SHP77 treated with DMSO at 0.1 percent for 48 hours (cell line): ENCODE results near the gene GRIP2.

Source experiments
- DNase-seq: peaks from one replicate; lab custom pipeline; 2025; lab: John Stamatoyannopoulos, UW

The GRIP2 gene

DNA sequence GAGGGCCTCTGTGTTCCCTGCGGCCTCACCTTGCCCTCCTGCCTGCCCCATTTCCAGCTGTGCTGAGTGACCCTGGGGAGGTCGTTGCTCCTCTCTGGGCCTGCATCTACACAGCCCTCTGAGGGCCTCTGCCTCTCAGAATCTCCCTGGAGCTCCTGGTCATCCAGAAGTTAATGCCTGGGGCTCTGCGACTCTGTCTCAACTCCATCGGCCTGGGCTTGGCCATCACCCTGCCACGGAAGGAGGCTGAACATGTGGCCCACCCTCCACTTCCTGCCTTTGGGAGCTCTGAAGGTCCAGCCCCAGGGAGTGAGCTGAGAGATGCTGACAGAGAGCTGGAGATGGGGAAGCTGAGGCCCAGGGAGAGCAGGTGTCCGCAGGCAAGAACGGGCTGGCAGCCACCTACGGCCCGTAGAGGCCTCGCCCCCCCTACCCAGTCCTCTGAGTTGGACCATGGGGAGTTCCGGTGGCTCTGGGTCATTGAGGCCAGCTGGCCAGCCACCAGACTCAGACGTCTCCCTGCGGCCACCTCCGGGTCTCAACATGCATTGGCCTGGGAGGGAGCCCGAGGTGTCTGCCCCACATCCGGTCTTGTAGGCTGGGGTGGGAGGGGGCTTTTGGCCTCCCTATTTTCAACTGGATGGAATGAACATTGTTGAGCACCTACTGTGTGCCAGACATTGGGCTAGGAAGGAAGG lies 34.2 kb downstream of the GRIP2 start:
- no peak for DNase-seq

DNA sequence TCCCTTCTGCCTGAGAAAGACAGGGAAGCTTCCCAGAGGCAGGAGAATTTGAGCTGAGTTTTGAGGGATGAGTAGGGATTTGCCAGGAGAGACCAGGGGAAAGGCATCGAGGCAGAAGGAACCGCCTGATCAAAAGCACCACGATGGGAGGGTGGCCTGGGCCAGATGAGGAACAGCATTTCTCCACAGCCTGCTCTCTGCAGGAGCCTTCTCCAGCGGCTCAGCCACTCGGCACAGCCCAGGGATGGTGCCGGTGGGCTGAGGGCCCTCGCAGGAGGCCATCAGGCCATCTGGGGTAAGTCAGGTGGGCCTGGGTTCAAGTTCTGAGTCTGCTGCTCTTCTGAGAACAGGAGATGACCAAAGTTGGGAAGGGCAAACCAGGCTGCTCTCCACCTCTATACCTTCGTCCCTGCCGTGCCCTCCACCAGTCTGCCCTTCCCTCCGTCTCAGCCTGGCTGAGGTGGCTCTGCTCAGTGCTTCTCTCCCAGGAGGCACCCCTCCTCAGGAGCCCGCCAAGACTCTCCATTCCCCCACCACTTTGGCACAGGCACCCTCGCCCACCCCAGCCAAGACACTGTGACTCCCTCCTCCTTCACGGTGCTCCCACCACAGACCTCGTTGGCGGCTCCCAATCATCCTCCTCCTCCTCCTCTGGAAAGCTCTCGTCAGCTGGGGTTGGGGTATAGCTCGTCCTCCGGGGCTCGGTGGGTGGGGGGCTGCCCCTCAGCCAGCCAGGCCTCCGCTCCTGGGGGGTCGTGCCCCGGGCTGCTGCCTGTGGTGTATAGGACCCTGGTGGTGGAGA lies 34.9 kb downstream of the GRIP2 start:
- DNase-seq = no peak

DNA sequence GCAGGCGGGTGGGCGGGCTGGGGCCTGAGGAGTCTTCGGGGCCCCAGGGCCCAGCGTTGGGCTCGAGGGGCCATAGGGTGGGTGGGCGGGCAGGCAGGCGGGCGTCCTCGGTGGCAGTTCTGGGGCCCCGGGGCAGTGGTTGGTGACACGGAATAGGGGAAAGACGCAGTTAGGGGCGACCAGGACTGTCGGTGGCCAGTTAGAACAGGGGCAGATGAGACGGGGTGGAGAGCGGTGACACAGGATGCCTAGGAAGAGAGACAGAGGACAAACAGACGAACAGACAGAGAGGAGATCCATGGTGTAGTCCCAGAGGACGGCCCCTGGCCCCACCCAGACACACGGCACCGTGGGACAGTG lies 36.5 kb downstream of the GRIP2 start:
- no peak for DNase-seq

DNA sequence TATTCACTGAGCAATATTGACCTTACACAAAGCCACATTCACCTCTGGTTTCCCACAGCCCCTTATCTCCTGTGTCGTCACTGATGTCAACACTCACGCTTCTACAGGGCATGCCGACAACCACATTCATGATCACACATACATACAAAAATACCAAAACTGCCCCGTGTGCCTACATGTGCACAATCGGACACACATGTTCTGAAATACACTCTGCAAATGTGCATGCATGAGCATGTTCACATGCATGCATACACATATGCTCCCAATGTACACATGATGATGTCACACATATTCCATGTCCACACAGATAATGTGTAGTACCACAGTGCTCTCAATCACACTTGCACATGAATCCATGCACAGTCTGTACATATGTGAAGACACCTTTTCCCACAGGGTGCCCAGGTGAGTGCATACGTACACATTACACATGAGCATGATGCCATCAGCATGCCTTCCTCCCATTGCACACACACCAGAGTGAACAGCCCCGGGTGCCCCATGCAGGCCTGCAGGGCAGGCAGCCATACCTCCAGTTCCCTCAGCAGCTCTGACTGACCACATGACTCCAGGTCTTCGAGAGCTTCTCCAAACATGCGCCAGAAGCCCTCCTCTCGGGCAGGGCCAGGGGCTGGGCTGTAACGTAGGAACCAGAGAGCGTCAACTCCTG lies 37.0 kb downstream of the GRIP2 start:
- DNase-seq = no peak

DNA sequence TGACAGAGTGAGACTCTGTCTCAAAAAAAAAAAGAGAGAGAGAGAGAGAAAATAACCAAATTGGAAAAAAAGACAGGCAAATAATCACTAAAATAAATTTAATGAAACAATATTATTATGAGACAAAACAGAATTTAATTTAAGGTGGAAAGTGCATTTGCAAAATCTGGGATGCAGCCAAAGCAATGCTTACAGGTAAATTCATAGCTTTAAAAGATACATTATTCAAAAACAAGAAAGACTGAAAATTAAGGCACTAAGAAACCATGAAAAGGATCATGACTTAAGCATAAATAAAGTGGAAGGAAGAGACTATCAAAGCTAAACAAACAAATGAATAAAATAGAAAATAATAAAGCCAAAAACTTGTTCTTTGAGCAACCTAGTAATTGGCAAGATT lies 37.7 kb downstream of the GRIP2 start:
- DNase-seq = no peak

DNA sequence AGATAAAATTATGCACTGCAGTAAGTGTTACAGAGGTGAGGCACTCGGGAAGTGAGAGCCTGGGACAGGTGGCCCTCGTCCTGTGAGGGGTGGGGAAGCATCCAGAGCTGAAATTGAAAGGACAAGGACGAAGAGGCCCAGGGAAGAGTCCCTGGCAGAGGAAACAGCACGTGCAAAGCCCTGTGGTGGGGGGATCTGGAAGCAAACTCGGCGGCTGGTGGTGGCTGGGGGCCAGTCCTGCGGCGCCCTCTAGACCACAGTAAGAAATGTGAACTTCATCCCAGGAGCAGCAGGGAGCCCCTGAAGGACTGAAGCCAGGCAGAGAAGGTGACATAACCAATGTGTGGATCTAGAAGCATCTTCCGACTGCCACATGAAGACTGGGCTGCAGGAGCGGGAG lies 42.8 kb downstream of the GRIP2 start:
- no peak for DNase-seq

DNA sequence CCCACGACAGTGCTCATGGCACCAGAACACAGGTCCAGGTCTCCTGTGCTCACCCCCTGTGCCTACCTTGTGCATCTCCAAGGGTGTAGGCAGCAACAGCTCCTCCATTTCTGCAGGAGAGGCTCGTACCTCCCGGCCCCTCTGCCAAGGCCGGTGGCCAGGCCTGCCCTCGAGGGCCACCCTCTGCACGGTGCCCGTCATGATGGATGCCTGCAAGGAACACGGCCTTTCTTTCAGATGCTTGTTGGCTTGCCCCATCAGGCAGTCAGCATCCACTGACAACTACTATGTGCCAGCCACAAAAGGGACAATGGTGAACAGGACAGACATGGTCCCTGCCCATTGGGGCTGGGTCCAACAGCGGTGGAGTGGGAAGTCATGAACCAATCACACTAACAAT lies 43.8 kb downstream of the GRIP2 start:
- DNase-seq = no peak

DNA sequence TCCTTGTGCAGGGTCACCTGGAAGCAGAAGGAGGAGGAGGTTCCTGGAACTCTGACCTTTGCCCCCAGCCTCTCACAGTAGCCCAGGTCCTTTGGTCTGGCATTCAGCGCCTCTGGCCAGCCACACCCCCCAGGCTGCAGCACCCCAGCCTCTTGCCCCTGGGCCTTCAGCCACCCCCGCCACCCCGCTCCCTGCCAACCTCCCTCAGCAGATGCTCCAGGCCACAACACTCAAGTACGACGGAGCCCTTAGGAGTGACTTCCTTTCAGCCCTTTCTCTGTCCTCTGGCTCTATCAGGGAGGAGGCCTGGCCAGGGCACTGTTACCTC lies 45.2 kb downstream of the GRIP2 start:
- DNase-seq = no peak

DNA sequence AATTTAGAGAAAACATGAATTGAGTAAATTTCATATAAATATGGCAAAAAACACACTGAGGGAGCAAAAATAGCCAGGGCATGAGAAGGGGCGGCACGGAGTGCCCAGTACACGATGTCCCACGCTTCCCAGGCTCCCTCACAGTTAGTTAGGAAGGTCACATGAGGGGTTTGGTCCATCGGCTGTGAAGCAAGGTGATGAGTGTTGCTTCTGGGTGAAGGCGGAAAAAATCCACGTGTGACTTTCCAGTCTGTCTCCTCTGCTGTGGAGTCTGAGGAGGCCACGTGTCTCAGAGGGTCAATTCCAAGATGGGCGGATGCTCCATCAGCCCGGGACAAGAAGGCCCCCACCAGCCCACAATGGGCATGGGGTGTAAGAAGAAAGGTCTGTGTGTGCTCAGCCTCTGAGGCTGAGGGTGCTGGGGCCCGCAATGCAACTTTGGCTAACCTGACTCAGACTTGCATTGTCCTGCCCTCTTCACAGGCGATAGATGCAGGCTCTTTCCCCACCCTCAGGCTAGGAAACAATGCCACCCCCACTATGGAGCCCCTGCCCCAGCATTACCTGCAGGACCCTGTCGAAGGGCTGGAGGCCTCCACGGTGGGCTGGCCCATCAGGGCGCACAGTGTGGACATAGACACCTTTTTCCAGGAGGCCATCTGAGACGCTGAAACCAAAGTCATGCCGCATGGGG lies 45.7 kb downstream of the GRIP2 start:
- no peak for DNase-seq

DNA sequence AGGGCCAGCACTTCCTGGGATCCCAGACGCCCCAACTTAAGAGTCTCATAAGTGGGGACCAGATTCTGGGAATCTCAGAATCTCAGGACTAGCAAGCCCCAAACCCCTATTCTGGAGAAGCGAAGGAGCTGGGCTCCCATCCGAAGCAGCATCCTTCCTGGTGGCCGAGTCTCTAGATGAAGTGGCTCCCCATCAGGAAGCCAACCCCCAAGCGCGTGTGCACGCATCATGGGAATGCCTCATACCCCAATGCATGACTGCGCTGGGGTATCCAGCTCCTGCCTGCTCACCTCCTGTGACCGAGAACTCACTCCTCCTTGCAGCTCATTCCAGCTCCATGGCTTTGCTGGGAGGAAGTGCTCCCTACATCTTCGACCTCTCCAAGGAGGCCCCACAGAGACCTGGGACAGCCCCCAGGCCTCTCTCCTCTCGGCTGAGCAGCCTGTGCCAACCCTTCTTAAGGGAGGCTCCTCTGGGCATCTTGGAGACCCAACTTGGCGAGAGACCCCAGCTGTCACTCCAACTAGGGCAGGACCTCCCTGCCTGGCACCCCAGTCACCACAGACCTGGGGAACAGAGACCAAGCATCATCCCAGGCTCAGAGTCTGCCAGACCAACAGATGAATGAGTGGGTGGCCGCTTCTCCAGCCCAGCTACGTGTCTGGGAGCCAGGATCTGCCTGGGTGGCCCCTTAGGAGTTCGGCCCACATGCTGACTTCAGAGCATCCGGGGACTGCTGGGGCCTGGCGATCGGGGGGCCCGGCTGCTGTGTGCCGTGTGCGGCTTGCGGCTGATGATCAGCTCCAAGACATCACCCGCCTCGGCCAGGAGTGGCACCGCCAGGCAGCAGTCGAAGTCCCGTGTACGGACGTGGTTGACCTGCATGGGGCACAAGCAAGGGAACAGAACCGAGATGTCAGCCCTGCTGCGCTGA lies 46.9 kb downstream of the GRIP2 start:
- no peak for DNase-seq

DNA sequence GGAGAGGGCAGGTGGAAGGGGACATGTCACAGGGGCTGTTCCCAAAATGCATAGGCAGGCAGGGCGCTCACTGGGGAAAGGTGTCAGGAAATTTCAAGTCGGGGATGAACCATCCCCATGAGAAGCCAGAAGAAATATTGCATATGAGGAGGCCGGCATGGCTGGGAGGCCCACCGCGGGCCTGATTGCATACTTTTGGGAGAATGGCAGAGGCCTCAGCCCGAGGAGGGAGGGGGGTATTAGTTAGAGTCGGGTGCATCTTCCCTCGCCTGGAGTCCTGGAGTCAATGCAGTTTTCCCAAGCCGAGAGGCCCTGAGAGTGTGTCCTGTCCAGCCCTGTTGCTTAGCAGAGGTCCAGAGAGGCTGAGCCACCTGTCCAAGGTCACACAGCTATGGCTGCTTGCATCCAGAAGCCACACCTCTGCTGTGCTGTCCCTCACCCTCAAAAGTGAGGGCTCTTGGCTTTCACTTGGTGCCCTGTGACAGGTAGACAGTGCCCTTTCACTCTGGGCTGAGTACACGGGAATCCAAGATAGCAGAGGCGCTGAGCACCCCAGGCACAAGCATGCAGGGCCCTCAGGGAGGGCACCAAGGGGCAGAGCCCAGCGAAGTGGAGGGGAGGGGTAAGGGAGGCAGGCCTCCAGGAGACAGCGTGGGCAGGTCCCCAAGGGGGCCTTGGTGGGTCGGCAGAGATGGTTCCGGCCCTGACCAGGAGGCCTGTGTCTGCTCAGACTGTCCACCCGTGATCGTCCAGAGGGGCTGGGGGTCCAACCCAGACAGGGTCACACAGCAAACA lies 48.5 kb downstream of the GRIP2 start:
- DNase-seq = no peak

DNA sequence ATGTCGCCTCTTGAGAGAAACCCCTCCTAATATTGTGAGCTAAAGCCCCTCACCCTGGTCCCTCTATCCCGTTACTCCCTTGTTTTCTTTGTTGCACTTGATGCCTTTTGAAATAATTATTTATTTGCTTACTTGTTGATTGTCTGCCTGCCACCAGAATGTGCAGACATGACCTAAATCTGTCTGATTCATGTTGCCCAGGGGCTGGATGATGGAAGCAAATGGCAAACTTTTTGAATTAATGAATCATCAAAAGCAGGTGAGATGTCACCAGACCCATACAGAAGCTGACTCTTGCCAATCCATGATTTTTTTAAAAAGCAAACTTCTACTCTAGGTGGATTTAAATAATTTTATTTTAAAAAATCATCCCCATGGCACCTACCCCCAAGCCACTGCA lies 49.3 kb downstream of the GRIP2 start:
- DNase-seq = no peak

DNA sequence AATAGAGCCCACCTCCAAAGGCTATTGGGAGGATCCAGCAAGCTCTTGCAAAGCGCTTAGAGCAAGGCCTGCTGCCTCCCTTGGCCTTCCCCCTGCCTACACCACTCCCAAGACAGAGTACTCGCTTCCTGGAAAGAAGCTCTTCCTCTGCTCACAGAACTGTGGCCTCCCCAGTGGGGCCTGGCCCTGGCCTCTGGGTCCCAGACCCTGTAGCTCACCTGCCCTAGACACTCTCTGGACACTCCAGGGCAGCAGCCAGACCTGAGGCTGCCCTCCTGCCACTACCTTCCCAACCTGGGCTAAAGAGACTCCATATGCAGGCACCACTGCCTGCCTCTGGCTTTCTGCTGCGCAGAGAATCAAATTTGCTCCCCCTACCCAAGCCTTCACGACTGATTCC lies 49.9 kb downstream of the GRIP2 start:
- no peak for DNase-seq

DNA sequence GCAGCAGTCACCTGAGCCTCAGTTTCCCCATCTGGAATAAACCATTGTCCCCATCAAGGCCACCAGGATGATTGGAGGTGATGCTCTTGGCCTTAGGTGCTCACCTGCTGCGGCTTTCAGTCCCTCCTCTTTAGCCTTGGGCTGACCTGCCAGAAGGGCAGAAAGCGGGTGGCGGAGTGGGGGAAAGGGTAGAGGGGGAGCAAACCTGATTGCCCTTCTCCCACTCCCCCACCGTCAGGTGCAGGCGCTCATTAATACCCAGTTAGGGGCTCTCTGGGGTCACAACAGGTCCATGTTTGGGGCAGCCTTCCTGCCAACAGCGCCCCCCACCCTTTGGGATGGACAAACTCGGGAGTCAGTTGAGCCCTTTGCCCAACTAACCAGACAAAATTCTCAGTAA lies 50.5 kb downstream of the GRIP2 start:
- no peak for DNase-seq

DNA sequence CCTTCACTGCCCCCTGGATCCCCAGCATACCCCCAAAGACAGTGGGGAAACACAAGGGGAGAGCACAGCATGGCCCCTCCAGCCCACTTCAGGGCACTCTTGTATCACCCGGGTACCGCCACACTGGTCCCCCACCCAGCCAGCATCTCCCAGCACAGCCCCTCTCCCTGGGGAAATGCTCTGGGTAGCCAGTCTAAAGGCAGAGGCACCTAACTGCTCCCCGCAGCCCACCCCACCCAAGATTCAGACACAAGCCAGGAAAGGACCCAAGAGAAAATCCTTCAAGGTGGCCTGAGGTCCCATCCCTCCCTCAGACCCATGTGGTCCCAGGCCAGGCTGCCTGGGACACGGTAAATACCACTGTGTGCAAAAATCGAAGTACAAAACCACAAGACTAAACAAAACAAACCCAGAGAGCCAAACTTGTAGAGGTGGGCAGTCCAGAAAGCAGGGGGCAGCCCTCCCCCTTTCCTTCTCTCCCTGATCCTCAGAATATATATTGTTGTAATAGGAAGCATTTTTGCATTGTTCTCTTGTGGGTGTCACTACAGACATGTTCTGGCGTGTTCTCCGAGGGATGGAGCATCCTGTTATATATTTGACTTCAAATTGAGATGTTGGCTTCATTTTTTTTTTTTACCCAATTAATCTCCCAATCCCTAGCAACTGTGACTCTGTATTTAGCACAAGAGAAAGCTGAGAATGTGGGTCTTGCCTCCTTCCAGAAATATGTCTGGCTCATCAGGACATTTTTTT lies 51.7 kb downstream of the GRIP2 start:
- DNase-seq = no peak

DNA sequence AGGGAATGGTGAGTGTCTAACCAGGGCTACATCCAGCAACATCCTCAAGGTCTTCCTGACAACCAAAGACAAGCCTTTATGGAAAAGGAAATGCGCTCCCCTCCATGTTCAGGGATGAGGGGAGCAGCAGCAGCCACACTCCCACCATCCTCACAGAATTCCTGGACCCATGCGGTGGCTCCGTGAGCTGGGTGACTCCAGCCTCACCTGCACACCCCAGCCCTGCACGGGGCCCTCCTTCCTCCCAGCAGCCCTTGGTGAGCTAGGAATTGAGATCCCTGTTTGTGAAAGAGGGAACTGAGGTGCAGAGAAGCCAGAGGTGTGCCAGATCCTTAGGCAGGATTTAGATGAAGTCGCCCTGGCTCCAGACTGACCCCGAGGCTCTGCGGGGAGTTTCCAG lies 52.3 kb downstream of the GRIP2 start:
- no peak for DNase-seq

DNA sequence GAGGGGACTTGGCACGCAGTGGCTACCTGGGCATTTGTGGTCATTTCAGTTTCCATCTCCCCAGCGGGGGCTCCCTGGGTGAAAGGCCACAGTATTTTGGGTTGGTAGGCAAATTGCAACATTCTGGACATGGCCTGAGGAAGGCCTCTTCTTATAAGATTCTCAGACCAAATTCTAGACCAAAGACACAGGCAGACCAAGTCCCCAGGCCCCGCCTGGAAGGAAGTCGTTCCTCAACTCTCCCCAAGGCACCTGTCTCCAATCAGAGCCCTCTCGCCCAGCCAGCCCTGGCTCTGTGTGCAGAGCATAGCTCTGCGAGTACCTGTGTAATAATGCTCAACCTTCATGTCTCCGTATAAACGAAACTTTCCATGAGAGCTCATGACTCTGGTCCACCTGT lies 53.1 kb downstream of the GRIP2 start:
- DNase-seq = no peak

DNA sequence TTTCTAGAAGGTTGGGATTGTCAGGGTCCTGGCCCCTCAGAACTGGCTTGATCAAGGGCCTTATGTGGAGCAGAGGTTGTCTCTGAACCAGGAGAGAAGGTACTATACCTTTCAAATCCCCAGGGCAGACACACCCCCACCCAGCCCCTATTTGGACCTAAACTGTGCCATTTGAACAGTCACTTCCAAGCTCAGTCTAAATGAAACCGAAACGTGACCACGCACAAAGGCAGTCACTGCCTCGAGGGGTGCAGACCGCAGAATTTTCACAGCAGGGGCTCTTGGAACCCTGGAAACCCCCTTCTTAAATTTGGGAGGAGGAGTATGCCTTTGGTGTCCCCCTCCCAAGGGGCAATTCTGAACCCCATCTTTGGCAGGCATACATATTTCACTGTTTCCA lies 53.7 kb downstream of the GRIP2 start:
- DNase-seq = no peak

DNA sequence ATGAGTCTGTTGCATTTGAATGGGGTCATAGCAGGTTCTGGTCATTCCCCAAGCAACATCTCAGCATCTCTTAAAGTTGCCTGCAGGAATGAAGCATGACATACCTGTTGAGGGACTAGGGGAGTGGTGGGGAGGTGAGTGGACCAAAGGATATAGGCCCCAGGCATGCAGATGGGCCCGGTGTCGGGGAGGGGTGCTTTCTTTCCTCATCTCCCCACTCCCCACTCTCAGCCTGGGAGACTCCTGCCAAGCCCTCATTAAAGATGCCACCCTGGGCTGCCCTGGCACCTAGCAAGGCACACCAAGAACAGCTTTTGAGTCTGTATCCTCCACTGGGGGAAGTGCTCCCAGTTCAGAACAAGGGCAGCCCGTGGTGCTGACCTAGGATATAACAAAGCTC lies 54.2 kb downstream of the GRIP2 start:
- DNase-seq = no peak

DNA sequence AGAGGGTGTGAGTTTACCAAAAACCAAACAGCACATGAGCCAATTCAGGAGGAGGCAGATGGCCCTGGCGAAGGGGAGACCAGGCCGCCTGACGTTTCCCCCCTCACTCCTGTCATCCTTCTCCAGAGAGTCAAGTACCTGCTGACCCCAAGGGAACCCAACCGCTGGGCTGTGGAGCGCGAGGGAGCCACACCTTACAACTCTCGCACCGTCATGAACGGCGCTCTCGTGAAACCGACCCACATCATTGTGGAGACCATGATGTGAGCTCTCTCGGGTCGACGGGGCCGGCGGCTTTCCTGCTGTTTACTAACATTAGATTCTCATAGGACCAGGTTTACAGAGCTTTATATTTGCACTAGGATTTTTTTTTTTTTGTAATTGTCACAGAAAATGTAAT lies 55.4 kb downstream of the GRIP2 start:
- DNase-seq = no peak
